ENCODE measurements around the gene PCSK4.

DNA sequence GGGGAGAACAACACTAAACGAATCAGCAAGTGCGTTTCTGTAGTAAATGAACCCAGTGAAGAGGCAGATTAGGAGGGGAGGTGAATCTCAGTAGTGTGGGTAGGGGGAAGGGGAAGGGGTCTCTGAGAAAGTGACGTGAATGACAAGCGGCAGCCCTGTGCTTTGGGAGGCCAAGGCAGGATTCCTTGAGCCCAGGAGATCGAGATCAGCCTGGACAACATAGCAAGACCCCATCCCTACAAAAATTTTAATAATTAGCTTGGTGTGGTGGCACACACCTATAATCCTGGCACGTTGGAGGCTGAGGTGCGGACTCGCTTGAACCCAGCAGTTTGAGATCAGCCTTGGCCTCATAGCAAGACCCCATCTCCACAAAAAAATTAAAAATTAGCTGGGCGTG is 41.9 kb upstream of the PCSK4 start:
- TF ChIP-seq POLR2A (IDR thresholded peaks at IDR 0.05) = no peak
- TF ChIP-seq, protein P1, sequence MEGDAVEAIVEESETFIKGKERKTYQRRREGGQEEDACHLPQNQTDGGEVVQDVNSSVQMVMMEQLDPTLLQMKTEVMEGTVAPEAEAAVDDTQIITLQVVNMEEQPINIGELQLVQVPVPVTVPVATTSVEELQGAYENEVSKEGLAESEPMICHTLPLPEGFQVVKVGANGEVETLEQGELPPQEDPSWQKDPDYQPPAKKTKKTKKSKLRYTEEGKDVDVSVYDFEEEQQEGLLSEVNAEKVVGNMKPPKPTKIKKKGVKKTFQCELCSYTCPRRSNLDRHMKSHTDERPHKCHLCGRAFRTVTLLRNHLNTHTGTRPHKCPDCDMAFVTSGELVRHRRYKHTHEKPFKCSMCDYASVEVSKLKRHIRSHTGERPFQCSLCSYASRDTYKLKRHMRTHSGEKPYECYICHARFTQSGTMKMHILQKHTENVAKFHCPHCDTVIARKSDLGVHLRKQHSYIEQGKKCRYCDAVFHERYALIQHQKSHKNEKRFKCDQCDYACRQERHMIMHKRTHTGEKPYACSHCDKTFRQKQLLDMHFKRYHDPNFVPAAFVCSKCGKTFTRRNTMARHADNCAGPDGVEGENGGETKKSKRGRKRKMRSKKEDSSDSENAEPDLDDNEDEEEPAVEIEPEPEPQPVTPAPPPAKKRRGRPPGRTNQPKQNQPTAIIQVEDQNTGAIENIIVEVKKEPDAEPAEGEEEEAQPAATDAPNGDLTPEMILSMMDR (IDR thresholded peaks at IDR 0.05) = no peak

Data from Peyer's patch (tissue), 4 donors.